Measurements from ENCODE around the gene CACNA1F. TPM values are rescaled to one million over a fixed set of nuclear protein-coding genes. Genes with fewer than 3 reads are reported as not detected.

CACNA1F gene
- total and polyA plus RNA-seq, 10 of the 15 experiments (the other 5 are each of a cell fraction or from before 2014, with no cell fraction given) = 0.01 to 0.32 (median 0.05) TPM; not detected in 5

DNA sequence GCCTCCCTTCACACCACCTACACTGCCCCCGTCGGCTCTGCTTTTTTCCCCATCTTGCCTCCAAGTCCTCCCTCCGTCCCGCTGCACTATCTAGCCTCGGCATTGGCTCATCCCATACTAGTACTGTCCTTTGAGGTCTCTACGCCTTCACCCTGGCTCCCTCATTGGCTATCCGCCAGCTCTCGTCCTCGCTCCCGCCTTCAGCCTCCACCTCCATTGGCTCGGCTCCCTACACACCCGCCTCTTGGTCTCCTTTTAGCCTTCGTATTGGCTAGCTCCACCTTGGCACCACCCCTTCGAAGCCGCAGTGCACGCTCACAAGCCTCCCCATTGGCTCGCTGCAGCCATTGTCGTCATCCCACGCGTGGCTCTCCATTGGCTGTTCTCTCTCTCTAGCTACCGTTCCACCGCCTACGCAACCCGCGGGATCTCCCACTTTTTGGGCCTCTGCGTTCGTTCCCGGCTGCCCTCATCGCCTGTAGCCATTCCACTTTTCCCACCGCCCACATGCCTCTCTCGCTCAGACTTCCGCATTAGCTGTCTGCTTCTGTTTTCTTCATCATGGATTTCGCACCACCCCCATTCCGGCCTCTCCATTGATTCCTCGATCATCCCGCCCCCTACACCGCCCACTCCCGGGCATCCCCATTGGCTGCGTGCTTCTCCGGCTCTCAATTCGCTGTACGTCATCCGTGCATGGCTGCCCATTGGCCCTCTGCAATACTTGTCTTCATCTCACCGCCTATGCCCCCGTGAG, 36.0 kb upstream of the CACNA1F start:
- POLR2A ChIA-PET = interaction anchor here (0.8 to 1.4 kb wide), 8 partner anchors 34 to 266 kb away, joined by 3 to 17 read pairs (median 4); partner anchors contain the start of genes CCDC22 and WDR45
- no peaks in the 10 kb centered on the region; the same call in 2 of the 3 replicates for H3K9me3 ChIP-seq (replicated peaks; ENCODE audit: control insufficient read depth, insufficient read depth, low read length)
- SMC1A ChIA-PET (ENCODE audit: uncharacterized antibody, unreplicated experiment) = interaction anchor here (0.5 to 2.8 kb wide), 5 partner anchors 44 to 1248 kb away, joined by 3 to 14 read pairs (median 4); no protein-coding TSS in a partner anchor
- H2AFZ ChIP-seq (ENCODE audit: control insufficient read depth, low read depth, low read length) = peak overlapping the region; percentile 86
- peak; percentile 93 for DNase-seq (ENCODE audit: low read depth, low spot score)
- peak overlapping the region; percentile 73; the same call in 1 of the 2 replicates for H3K4me3 ChIP-seq
- H3K27ac ChIP-seq (ENCODE audit: control insufficient read depth, insufficient read depth) = peak overlapping the region; percentile 91
- ATAC-seq = peak; percentile 94
- CTCF ChIA-PET = interaction anchor here (0.8 to 2.4 kb wide), 7 partner anchors 39 to 607 kb away, joined by 3 to 18 read pairs (median 4); no protein-coding TSS in a partner anchor
- H4K20me1 ChIP-seq (ENCODE audit: control insufficient read depth, insufficient read depth) = no peaks in the 10 kb centered on the region
- 31% methylated on average over 45 of the region's 45 CpGs for WGBS (ENCODE audit: insufficient coverage, insufficient replicate concordance, low lambda C conversion rate, missing lambda C conversion rate)
- RAD21 ChIA-PET (ENCODE audit: unreplicated experiment) = interaction anchor here (0.7 to 2.4 kb wide), 10 partner anchors 33 to 127 kb away, joined by 3 to 19 read pairs (median 4); partner anchors contain the start of gene CCDC22
- peak overlapping the region; percentile 79 for H3K9ac ChIP-seq (ENCODE audit: control insufficient read depth, insufficient read depth, low read length)
- peak overlapping the region; percentile 68 for H3K4me2 ChIP-seq (ENCODE audit: control insufficient read depth, insufficient read depth)
- FAIRE-seq = peak; percentile 96
- H3K4me1 ChIP-seq (ENCODE audit: control insufficient read depth, insufficient read depth, low read length) = peaks cover 4% of the 10 kb centered on the region; the same call in 1 of the 2 replicates
- BruUV-seq (replicated peaks) = no TSS peak
- H3K36me3 ChIP-seq (ENCODE audit: control insufficient read depth in 2 of 2, insufficient read depth in 2 of 2, low read length in 1 of 2) = no peaks in the 10 kb centered on the region
- no peaks in the 10 kb centered on the region for H3K27me3 ChIP-seq (replicated peaks in 1 of 2; ENCODE audit: control insufficient read depth in 2 of 2, insufficient read depth in 2 of 2, low read length in 1 of 2)
- in situ Hi-C loops (cut with MboI) = loop anchor here (5.0 kb wide), 1 partner anchor 77 kb away; no protein-coding TSS in a partner anchor
- intact Hi-C loops (cut with micrococcal nuclease; ENCODE audit: unreplicated experiment) = loop anchor here (2.0 kb wide), 1 partner anchor 78 kb away; no protein-coding TSS in a partner anchor
- H3K79me2 ChIP-seq (ENCODE audit: control insufficient read depth, insufficient read depth, low read length) = peaks cover 15% of the 10 kb centered on the region
- TF ChIP-seq, protein P1, sequence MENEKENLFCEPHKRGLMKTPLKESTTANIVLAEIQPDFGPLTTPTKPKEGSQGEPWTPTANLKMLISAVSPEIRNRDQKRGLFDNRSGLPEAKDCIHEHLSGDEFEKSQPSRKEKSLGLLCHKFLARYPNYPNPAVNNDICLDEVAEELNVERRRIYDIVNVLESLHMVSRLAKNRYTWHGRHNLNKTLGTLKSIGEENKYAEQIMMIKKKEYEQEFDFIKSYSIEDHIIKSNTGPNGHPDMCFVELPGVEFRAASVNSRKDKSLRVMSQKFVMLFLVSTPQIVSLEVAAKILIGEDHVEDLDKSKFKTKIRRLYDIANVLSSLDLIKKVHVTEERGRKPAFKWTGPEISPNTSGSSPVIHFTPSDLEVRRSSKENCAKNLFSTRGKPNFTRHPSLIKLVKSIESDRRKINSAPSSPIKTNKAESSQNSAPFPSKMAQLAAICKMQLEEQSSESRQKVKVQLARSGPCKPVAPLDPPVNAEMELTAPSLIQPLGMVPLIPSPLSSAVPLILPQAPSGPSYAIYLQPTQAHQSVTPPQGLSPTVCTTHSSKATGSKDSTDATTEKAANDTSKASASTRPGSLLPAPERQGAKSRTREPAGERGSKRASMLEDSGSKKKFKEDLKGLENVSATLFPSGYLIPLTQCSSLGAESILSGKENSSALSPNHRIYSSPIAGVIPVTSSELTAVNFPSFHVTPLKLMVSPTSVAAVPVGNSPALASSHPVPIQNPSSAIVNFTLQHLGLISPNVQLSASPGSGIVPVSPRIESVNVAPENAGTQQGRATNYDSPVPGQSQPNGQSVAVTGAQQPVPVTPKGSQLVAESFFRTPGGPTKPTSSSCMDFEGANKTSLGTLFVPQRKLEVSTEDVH (IDR thresholded peaks at IDR 0.05; ENCODE audit: low read depth, partially characterized antibody) = no peak
- TF ChIP-seq RB1 (IDR thresholded peaks at IDR 0.05; ENCODE audit: borderline replicate concordance) = no peak
- TF ChIP-seq, protein P2, sequence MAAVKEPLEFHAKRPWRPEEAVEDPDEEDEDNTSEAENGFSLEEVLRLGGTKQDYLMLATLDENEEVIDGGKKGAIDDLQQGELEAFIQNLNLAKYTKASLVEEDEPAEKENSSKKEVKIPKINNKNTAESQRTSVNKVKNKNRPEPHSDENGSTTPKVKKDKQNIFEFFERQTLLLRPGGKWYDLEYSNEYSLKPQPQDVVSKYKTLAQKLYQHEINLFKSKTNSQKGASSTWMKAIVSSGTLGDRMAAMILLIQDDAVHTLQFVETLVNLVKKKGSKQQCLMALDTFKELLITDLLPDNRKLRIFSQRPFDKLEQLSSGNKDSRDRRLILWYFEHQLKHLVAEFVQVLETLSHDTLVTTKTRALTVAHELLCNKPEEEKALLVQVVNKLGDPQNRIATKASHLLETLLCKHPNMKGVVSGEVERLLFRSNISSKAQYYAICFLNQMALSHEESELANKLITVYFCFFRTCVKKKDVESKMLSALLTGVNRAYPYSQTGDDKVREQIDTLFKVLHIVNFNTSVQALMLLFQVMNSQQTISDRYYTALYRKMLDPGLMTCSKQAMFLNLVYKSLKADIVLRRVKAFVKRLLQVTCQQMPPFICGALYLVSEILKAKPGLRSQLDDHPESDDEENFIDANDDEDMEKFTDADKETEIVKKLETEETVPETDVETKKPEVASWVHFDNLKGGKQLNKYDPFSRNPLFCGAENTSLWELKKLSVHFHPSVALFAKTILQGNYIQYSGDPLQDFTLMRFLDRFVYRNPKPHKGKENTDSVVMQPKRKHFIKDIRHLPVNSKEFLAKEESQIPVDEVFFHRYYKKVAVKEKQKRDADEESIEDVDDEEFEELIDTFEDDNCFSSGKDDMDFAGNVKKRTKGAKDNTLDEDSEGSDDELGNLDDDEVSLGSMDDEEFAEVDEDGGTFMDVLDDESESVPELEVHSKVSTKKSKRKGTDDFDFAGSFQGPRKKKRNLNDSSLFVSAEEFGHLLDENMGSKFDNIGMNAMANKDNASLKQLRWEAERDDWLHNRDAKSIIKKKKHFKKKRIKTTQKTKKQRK (IDR thresholded peaks at IDR 0.05; ENCODE audit: low read depth, low read length) = peak; percentile 90
- TF ChIP-seq SMAD5 (IDR thresholded peaks at IDR 0.05; ENCODE audit: low read depth) = peak; percentile 65; the same call in 1 of the 2 replicates
- TF ChIP-seq BCL11A (IDR thresholded peaks at IDR 0.05; ENCODE audit: low read depth, low read length) = no peak
- no peak for TF ChIP-seq MTA2 (IDR thresholded peaks at IDR 0.05; ENCODE audit: low read depth)
- TF ChIP-seq, protein P3, sequence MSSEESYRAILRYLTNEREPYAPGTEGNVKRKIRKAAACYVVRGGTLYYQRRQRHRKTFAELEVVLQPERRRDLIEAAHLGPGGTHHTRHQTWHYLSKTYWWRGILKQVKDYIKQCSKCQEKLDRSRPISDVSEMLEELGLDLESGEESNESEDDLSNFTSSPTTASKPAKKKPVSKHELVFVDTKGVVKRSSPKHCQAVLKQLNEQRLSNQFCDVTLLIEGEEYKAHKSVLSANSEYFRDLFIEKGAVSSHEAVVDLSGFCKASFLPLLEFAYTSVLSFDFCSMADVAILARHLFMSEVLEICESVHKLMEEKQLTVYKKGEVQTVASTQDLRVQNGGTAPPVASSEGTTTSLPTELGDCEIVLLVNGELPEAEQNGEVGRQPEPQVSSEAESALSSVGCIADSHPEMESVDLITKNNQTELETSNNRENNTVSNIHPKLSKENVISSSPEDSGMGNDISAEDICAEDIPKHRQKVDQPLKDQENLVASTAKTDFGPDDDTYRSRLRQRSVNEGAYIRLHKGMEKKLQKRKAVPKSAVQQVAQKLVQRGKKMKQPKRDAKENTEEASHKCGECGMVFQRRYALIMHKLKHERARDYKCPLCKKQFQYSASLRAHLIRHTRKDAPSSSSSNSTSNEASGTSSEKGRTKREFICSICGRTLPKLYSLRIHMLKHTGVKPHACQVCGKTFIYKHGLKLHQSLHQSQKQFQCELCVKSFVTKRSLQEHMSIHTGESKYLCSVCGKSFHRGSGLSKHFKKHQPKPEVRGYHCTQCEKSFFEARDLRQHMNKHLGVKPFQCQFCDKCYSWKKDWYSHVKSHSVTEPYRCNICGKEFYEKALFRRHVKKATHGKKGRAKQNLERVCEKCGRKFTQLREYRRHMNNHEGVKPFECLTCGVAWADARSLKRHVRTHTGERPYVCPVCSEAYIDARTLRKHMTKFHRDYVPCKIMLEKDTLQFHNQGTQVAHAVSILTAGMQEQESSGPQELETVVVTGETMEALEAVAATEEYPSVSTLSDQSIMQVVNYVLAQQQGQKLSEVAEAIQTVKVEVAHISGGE (CRISPR knock-in tag; IDR thresholded peaks at IDR 0.05) = no peak
- TF ChIP-seq IKZF1 (conservative IDR thresholded peaks at IDR 0.05) = no peak

All from GM12878 (cell line).